Esophagus muscularis mucosa (tissue), 4 donors: ENCODE data around the gene ZBTB45. TPM values are rescaled to one million over a fixed set of nuclear protein-coding genes. Genes with fewer than 3 reads are reported as not detected.

Experiments used
- DNase-seq: peaks from one replicate; pipeline ENCODE4 v3.0.0-alpha.2; 2017; ENCODE audit errors: extremely low spot score
- H3K27ac ChIP-seq, 4 donors: fragments of 200-600 bp; sonication (generic); replicated peaks in 1 of 4; 1 replicate in 3 of 4; 2 replicates in 1 of 4; pipeline ENCODE4 v1.5.1; 2016 to 2019; ENCODE audit warnings: mild to moderate bottlenecking in 1 of 4
- H3K27me3 ChIP-seq, 4 donors: fragments of 200-600 bp; sonication (generic); one replicate each; pipeline versions ENCODE4 v1.5.1 to v1.6.0; 2016 to 2019
- H3K36me3 ChIP-seq, 4 donors: fragments of 200-600 bp; sonication (generic); one replicate each; pipeline ENCODE4 v1.5.1; 2016 to 2019
- H3K4me1 ChIP-seq, 4 donors: fragments of 200-600 bp; sonication (generic); one replicate each; pipeline ENCODE4 v1.5.1; 2016 to 2019
- H3K4me3 ChIP-seq, 4 donors: fragments of 200-600 bp; sonication (generic); 1 replicate in 2 of 4; 2 replicates in 2 of 4; pipeline ENCODE4 v1.5.1; 2016 to 2019; ENCODE audit warnings: mild to moderate bottlenecking in 4 of 4, moderate library complexity in 1 of 4
- H3K9me3 ChIP-seq, 4 donors: fragments of 200-600 bp; sonication (generic); 1 replicate in 3 of 4; 2 replicates in 1 of 4; pipeline ENCODE4 v1.5.1; 2016 to 2019
- EP300 ChIP-seq: sonication (generic); formaldehyde crosslinking; IDR thresholded peaks from one replicate; pipeline ENCODE4 v1.6.1; 2017; ENCODE audit warnings: antibody characterized with exemption
- POLR2A ChIP-seq: fragments of 450-650 bp; IDR thresholded peaks from one replicate; pipeline ENCODE4 v1.6.1; 2017; ENCODE audit warnings: antibody characterized with exemption, moderate library complexity, mild to moderate bottlenecking, low read depth
- POLR2AphosphoS5 ChIP-seq, 2 donors: sonication (generic); formaldehyde crosslinking; IDR thresholded peaks; one replicate each; pipeline ENCODE4 v1.6.1; 2017; ENCODE audit warnings: antibody characterized with exemption in 2 of 2
- whole genome bisulfite sequencing: methylation state at CpG from one replicate; pipeline ENCODE4 v1.1.5; 2018; 5-methylcytosine and 5-hydroxymethylcytosine counted together
- intact Hi-C: fragments of 100-400 bp; cut with DNase I; formaldehyde crosslinking; loops from one replicate; pipeline ENCODE4 v1.15.1; 2023
- total RNA-seq, 4 donors: library from RNA; depleted of rRNA; stranded (reverse); fragments of >200 nt; gene quantifications; one replicate each; pipeline versions ENCODE4 v1.1.0 to v1.2.1, GENCODE V29; 2016
- TF ChIP-seq, protein P1 (sequence below), 3 experiments: fragments of 200-600 bp in 2 of 3; fragments of 450-650 bp in 1 of 3; sonication (generic) in 2 of 3; IDR thresholded peaks; one replicate each; pipeline ENCODE4 v1.5.1; 2017 to 2019; ENCODE audit warnings: antibody characterized with exemption in 3 of 3, mild to moderate bottlenecking in 2 of 3, moderate library complexity in 1 of 3

The ZBTB45 gene
- total RNA-seq = 10 to 100 TPM in 2 of 4 donors, 1 to 10 TPM in 2; 8.8 to 20.0 (median 12.1) TPM

DNA sequence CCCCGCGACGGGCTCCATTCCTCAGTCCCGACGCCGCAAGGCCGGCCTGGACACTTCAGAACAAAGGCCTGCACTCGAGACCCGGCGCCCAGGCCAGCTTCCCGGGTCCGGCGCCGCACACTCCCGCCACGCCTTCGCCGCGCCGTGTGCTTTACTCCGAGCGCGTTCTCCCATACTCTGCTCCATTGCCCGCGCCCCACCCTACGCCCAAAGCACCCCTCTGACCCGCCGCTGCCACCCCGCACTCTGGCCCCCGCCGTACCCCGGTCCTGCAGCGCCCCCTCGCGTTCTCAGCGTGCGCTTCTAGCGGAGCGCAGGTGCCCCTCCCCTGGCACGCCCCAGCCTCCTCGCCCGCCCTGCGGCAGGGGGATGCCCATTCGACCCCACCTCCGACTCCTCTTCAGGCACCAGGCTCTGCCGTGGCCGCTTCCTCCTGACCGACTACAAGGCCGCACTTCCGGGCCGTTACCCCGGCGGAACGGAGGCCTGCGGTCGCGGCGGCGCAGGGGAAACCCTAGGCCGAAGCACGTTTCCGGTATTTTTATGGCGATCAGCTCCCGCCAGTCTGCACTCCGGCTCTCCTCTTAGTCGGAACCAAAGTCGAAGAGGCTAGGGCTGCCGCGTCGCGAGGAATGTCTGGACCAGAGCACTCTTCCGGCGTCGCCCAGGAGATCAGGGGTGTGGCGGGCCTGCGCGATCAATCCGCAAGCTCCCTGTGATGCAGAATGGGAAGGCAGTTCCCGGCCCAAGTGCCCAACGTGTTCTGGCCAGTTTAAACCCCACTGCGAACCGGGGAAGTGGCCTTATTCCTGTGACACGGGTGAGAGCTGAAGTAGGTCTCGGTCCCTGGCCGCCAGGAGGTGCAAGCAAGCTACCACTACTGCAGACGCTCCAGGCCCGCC lies at the start of gene ZBTB45:
Gene ZBTB45, minus strand, starts transcription at position 456 of the 902 bp plus-strand sequence. CDS start 2,137 bp downstream, outside the sequence.
- H3K27me3 ChIP-seq = no peaks in the 10 kb centered on the region
- H3K4me1 ChIP-seq = peaks cover 42 to 56% (median 53%) of the 10 kb centered on the region in 4 donors
- H3K36me3 ChIP-seq = peaks cover 15 to 28% (median 25%) of the 10 kb centered on the region in 4 donors
- WGBS = 1% methylated on average over 32 of the region's 87 CpGs
- intact Hi-C loops = no loop called here
- no peaks in the 10 kb centered on the region for H3K9me3 ChIP-seq
- peak within 1 kb of the TSS; percentile 91 to 99 (median 95) for H3K27ac ChIP-seq
- TF ChIP-seq, protein P1, sequence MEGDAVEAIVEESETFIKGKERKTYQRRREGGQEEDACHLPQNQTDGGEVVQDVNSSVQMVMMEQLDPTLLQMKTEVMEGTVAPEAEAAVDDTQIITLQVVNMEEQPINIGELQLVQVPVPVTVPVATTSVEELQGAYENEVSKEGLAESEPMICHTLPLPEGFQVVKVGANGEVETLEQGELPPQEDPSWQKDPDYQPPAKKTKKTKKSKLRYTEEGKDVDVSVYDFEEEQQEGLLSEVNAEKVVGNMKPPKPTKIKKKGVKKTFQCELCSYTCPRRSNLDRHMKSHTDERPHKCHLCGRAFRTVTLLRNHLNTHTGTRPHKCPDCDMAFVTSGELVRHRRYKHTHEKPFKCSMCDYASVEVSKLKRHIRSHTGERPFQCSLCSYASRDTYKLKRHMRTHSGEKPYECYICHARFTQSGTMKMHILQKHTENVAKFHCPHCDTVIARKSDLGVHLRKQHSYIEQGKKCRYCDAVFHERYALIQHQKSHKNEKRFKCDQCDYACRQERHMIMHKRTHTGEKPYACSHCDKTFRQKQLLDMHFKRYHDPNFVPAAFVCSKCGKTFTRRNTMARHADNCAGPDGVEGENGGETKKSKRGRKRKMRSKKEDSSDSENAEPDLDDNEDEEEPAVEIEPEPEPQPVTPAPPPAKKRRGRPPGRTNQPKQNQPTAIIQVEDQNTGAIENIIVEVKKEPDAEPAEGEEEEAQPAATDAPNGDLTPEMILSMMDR (IDR thresholded peaks at IDR 0.05) = peak; percentile 67 to 76 (median 69)
- TF ChIP-seq POLR2AphosphoS5 (IDR thresholded peaks at IDR 0.05) = peak; percentile 86 to 93
- peak; percentile 19 for TF ChIP-seq POLR2A
- no peak for TF ChIP-seq EP300
- peak within 1 kb of the TSS; percentile 76 to 96 (median 82) for H3K4me3 ChIP-seq
- DNase-seq = peak; percentile 98

GRCh38 chr19:58568453-58569130 lies 49.0 kb upstream of the ZBTB45 start:
- 92% methylated on average over 4 of the region's 4 CpGs for WGBS
- H3K36me3 ChIP-seq = peaks cover 4 to 44% (median 32%) of the 10 kb centered on the region in 4 donors
- H3K4me3 ChIP-seq = no peak overlapping the region
- H3K9me3 ChIP-seq = no peaks in the 10 kb centered on the region
- H3K27me3 ChIP-seq = no peaks in the 10 kb centered on the region
- peaks cover 8 to 20% (median 13%) of the 10 kb centered on the region in 4 donors for H3K4me1 ChIP-seq
- no peak overlapping the region for H3K27ac ChIP-seq
- TF ChIP-seq EP300 (no peak), POLR2AphosphoS5 (IDR thresholded peaks at IDR 0.05) (no peak), POLR2A (no peak)
- TF ChIP-seq, protein P1 (IDR thresholded peaks at IDR 0.05) = no peak
- DNase-seq = no peak
- intact Hi-C loops = no loop called here

DNA sequence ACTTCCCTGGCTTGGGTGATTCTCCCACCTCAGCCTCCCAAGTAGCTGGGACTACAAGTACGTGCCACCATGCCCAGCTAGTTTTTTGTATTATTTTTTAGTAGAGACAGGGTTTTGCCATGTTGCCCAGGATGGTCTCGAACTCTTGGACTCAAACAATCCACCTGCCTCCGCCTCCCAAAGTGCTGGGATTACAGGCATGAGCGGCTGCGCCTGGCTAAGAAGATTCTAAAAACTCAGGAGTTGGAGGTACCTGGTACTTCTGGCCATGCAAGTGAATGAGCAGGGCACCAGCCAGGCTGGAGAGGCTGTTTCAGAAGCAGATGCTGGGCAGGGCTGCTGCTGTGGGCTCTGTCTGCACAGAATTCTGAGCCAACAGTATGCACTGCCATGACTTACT lies 47.4 kb upstream of the ZBTB45 start:
- peaks cover 0 to 8% (median 0%) of the 10 kb centered on the region in 4 donors for H3K27me3 ChIP-seq
- peaks cover 4 to 44% (median 32%) of the 10 kb centered on the region in 4 donors for H3K36me3 ChIP-seq
- peaks cover 18 to 30% (median 22%) of the 10 kb centered on the region in 4 donors for H3K4me1 ChIP-seq
- TF ChIP-seq POLR2AphosphoS5 (IDR thresholded peaks at IDR 0.05) (no peak), EP300 (no peak), POLR2A (no peak)
- TF ChIP-seq, protein P1 (IDR thresholded peaks at IDR 0.05) = no peak
- DNase-seq = no peak
- intact Hi-C loops = no loop called here
- no peaks in the 10 kb centered on the region for H3K9me3 ChIP-seq
- no peak overlapping the region for H3K27ac ChIP-seq
- 91% methylated on average over 5 of the region's 5 CpGs for WGBS
- H3K4me3 ChIP-seq = no peak overlapping the region

DNA sequence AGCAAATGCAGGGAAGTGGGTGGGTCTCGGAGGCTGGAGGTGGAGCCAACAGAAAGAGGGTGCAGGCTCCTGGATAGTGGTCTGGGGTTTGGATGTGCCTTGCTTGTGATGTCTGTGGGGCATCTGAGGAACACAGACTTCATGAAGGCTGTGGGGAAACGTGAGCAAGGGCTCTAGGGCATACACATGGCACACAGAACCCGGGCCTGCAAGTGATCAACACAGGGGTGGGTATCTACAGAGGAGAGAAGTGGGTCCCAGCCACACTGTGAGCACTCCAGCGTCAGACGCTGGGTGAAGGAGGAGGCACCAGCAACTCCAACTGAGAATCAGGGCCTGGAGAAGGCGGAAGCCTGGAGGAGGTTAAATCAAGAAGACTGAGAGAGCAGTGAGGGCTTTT lies 44.2 kb upstream of the ZBTB45 start:
- intact Hi-C loops = no loop called here
- 74% methylated on average over 6 of the region's 6 CpGs for WGBS
- no peak for DNase-seq

More for the DNA sequence above, 44.2 kb upstream of the ZBTB45 start:
- peaks cover 32 to 45% (median 45%) of the 10 kb centered on the region in 4 donors for H3K4me1 ChIP-seq
- peaks cover 0 to 8% (median 0%) of the 10 kb centered on the region in 4 donors for H3K27me3 ChIP-seq
- H3K9me3 ChIP-seq = no peaks in the 10 kb centered on the region
- peaks cover 0 to 18% (median 10%) of the 10 kb centered on the region in 4 donors for H3K36me3 ChIP-seq
- H3K27ac ChIP-seq = no peak overlapping the region
- no peak overlapping the region for H3K4me3 ChIP-seq
- TF ChIP-seq EP300 = no peak
- TF ChIP-seq POLR2A = no peak
- TF ChIP-seq, protein P1 (IDR thresholded peaks at IDR 0.05) = no peak
- TF ChIP-seq POLR2AphosphoS5 (IDR thresholded peaks at IDR 0.05) = no peak
